Prostate gland (tissue), 2 donors: ENCODE measurements around the gene TADA2A.

Experiments
- CTCF ChIP-seq, 4 experiments: fragments of 200-600 bp in 2 of 4; fragments of 450-650 bp in 2 of 4; sonication (generic) in 2 of 4; IDR thresholded peaks; 1 replicate in 3 of 4; 2 replicates in 1 of 4; pipeline ENCODE4 v1.5.1; 2016 to 2019; ENCODE audit warnings: antibody characterized with exemption in 4 of 4, mild to moderate bottlenecking in 2 of 4, moderate library complexity in 2 of 4
- POLR2A ChIP-seq: fragments of 450-650 bp; IDR thresholded peaks from one replicate; pipeline ENCODE4 v1.6.1; 2016; ENCODE audit warnings: antibody characterized with exemption, mild to moderate bottlenecking

- TF ChIP-seq CTCF (IDR thresholded peaks at IDR 0.05), result no peak
- TF ChIP-seq POLR2A, result no peak
These were observed 88.3 kb downstream of the TADA2A start for GRCh38 chr17:37494971-37495370.
